ENCODE data around the gene THSD4. TPM values are rescaled to one million over a fixed set of nuclear protein-coding genes. Genes with fewer than 3 reads are reported as not detected.
"Not testable (repeated sequence)": the region's sequence is repeated elsewhere in the genome, so short reads cannot be mapped to it uniquely, and the experiment has no call there.

THSD4 gene
- total and polyA plus RNA-seq, 2 experiments from 2014 or later, result 5.1 to 25.5 TPM

GRCh38 chr15:71160976-71161375 is 45.7 kb downstream of the THSD4 start:
- no peak overlapping the region for H3K4me3 ChIP-seq
- H3K27ac ChIP-seq, result no peak overlapping the region
- TF ChIP-seq CTCF (IDR thresholded peaks at IDR 0.05; ENCODE audit: low read depth, low read length), result no peak
- H3K27me3 ChIP-seq, result no peaks in the 10 kb centered on the region
- H3K36me3 ChIP-seq, result no peaks in the 10 kb centered on the region
- H3K4me1 ChIP-seq (ENCODE audit: low read depth), result no peaks in the 10 kb centered on the region
- H3K9me3 ChIP-seq (ENCODE audit: low read depth), result no peaks in the 10 kb centered on the region
- DNase-seq (ENCODE audit: low read depth in 1 of 2, low spot score in 1 of 2), result no peak

- no peak overlapping the region for H3K27ac ChIP-seq
- H3K9me3 ChIP-seq (ENCODE audit: low read depth), result no peaks in the 10 kb centered on the region
- H3K27me3 ChIP-seq, result no peaks in the 10 kb centered on the region
Observed at GRCh38 chr15:71162309-71162708, 47.0 kb downstream of the THSD4 start.

GRCh38 chr15:71164606-71165005 is 49.3 kb downstream of the THSD4 start:
- DNase-seq (ENCODE audit: low read depth in 1 of 2, low spot score in 1 of 2); H3K4me3 ChIP-seq; H3K27ac ChIP-seq; H3K36me3 ChIP-seq; H3K27me3 ChIP-seq; H3K9me3 ChIP-seq (ENCODE audit: low read depth): not testable (repeated sequence)
- H3K4me1 ChIP-seq (ENCODE audit: low read depth), result peaks cover 23% of the 10 kb centered on the region

More at GRCh38 chr15:71162309-71162708, 47.0 kb downstream of the THSD4 start:
- no peak for TF ChIP-seq CTCF (IDR thresholded peaks at IDR 0.05; ENCODE audit: low read depth, low read length)
- no peak for DNase-seq (ENCODE audit: low read depth in 1 of 2, low spot score in 1 of 2)
- H3K4me1 ChIP-seq (ENCODE audit: low read depth), result peaks cover 2% of the 10 kb centered on the region
- H3K36me3 ChIP-seq, result no peaks in the 10 kb centered on the region
- no peak overlapping the region for H3K4me3 ChIP-seq

GRCh38 chr15:71167445-71168165 is 52.3 kb downstream of the THSD4 start:
- Histone ChIP-seq H3K27me3 (no peaks in the 10 kb centered on the region), H3K9me3 (ENCODE audit: low read depth) (no peaks in the 10 kb centered on the region), H3K36me3 (no peaks in the 10 kb centered on the region), H3K4me1 (ENCODE audit: low read depth) (peaks cover 23% of the 10 kb centered on the region), H3K27ac (peak overlapping the region; percentile 90), H3K4me3 (no peak overlapping the region)
- DNase-seq (ENCODE audit: low read depth in 1 of 2, low spot score in 1 of 2), result no peak
- TF ChIP-seq CTCF (IDR thresholded peaks at IDR 0.05; ENCODE audit: low read depth, low read length), result no peak

GRCh38 chr15:71168166-71168834 is 53.0 kb downstream of the THSD4 start:
- Histone ChIP-seq H3K27ac (peak overlapping the region; percentile 90), H3K9me3 (ENCODE audit: low read depth) (no peaks in the 10 kb centered on the region), H3K4me1 (ENCODE audit: low read depth) (peaks cover 23% of the 10 kb centered on the region), H3K4me3 (no peak overlapping the region), H3K36me3 (no peaks in the 10 kb centered on the region), H3K27me3 (no peaks in the 10 kb centered on the region)
- no peak for TF ChIP-seq CTCF (IDR thresholded peaks at IDR 0.05; ENCODE audit: low read depth, low read length)
- peak in 1 of 2 donors; percentile 73 for DNase-seq (ENCODE audit: low read depth in 1 of 2, low spot score in 1 of 2)

- peaks cover 23% of the 10 kb centered on the region for H3K4me1 ChIP-seq (ENCODE audit: low read depth)
- no peak for TF ChIP-seq CTCF (IDR thresholded peaks at IDR 0.05; ENCODE audit: low read depth, low read length)
Observed at GRCh38 chr15:71170163-71170562, 54.9 kb downstream of the THSD4 start.

More at GRCh38 chr15:71170163-71170562, 54.9 kb downstream of the THSD4 start:
- H3K36me3 ChIP-seq, result no peaks in the 10 kb centered on the region
- H3K27me3 ChIP-seq, result no peaks in the 10 kb centered on the region
- H3K4me3 ChIP-seq, result no peak overlapping the region
- no peak overlapping the region for H3K27ac ChIP-seq
- no peak for DNase-seq (ENCODE audit: low read depth in 1 of 2, low spot score in 1 of 2)
- no peaks in the 10 kb centered on the region for H3K9me3 ChIP-seq (ENCODE audit: low read depth)

Measured in cardiac muscle cell (in vitro differentiated cells and primary cell).